HepG2 (cell line): ENCODE data around the gene SESN2. TPM values are rescaled to one million over a fixed set of nuclear protein-coding genes. Genes with fewer than 3 reads are reported as not detected.

Experiments used
- HBP1 ChIP-seq: IDR thresholded peaks from 2 replicates; pipeline ENCODE4 v1.6.1; 2016; ENCODE audit warnings: low read depth, control low read depth
- HNF4G ChIP-seq, 2 experiments: sonication (generic) in 1 of 2; formaldehyde crosslinking in 1 of 2; IDR thresholded peaks; 2 replicates each; pipeline versions ENCODE4 v1.4.0 to v1.6.1; 2011 to 2020; ENCODE audit warnings: borderline replicate concordance in 2 of 2, low read depth in 2 of 2, mild to moderate bottlenecking in 2 of 2, low read length in 1 of 2, missing genetic modification reagents in 1 of 2, moderate library complexity in 1 of 2
- MAFG ChIP-seq: sonication (generic); formaldehyde crosslinking; IDR thresholded peaks from 2 replicates; pipeline ENCODE4 v1.5.1; 2020; ENCODE audit warnings: mild to moderate bottlenecking, missing genetic modification reagents
- MED13 ChIP-seq: sonication (generic); formaldehyde crosslinking; IDR thresholded peaks from 2 replicates; pipeline ENCODE4 v1.5.0; 2020; ENCODE audit warnings: missing genetic modification reagents
- MIXL1 ChIP-seq: IDR thresholded peaks from 2 replicates; pipeline ENCODE4 v1.6.1; 2016
- NFAT5 ChIP-seq: sonication (generic); formaldehyde crosslinking; IDR thresholded peaks from 2 replicates; pipeline ENCODE4 v1.4.0; 2020; ENCODE audit warnings: missing genetic modification reagents
- POGK ChIP-seq: sonication (generic); formaldehyde crosslinking; conservative IDR thresholded peaks from 2 replicates; pipeline ENCODE4 v1.8.0; 2022; ENCODE audit warnings: mild to moderate bottlenecking, moderate library complexity, missing genetic modification reagents
- PRDM10 ChIP-seq: sonication (generic); formaldehyde crosslinking; IDR thresholded peaks from 2 replicates; pipeline ENCODE4 v1.4.0; 2020; ENCODE audit warnings: low read depth, missing genetic modification reagents
- RBM39 ChIP-seq: fragments of 200-400 bp; formaldehyde crosslinking; IDR thresholded peaks from one replicate; pipeline ENCODE4 v1.6.1; 2018; ENCODE audit warnings: antibody characterized with exemption, mild to moderate bottlenecking, low read depth, low read length; ENCODE audit not compliant: poor library complexity, severe bottlenecking
- SIN3B ChIP-seq: fragments of 150-350 bp; IDR thresholded peaks from 2 replicates; pipeline ENCODE4 v1.6.1; 2014; ENCODE audit warnings: low read length
- SRSF4 ChIP-seq: fragments of 200-400 bp; formaldehyde crosslinking; IDR thresholded peaks from one replicate; pipeline ENCODE4 v1.6.1; 2018; ENCODE audit warnings: mild to moderate bottlenecking, low read depth, low read length, moderate library complexity; ENCODE audit not compliant: poor library complexity, severe bottlenecking
- SSRP1 ChIP-seq: IDR thresholded peaks from 2 replicates; pipeline ENCODE4 v1.6.1; 2016; ENCODE audit warnings: control low read depth
- ZBTB38 ChIP-seq: sonication (generic); formaldehyde crosslinking; IDR thresholded peaks from 2 replicates; pipeline ENCODE4 v1.5.1; 2020; ENCODE audit warnings: mild to moderate bottlenecking, missing genetic modification reagents
- ZMYM2 ChIP-seq: sonication (generic); formaldehyde crosslinking; IDR thresholded peaks from 2 replicates; pipeline ENCODE4 v1.8.0; 2022; ENCODE audit warnings: mild to moderate bottlenecking, missing genetic modification reagents
- ZNF292 ChIP-seq: sonication (generic); formaldehyde crosslinking; IDR thresholded peaks from 2 replicates; pipeline ENCODE4 v1.8.1; 2022; ENCODE audit warnings: mild to moderate bottlenecking, low read depth, missing genetic modification reagents, borderline replicate concordance
- ZNF441 ChIP-seq: sonication (generic); formaldehyde crosslinking; IDR thresholded peaks from 2 replicates; pipeline ENCODE4 v1.7.0; 2021; ENCODE audit warnings: missing genetic modification reagents, borderline replicate concordance
- ZNF761 ChIP-seq: sonication (generic); formaldehyde crosslinking; conservative IDR thresholded peaks from 2 replicates; pipeline ENCODE4 v1.4.0; 2020; ENCODE audit warnings: mild to moderate bottlenecking, missing genetic modification reagents
- polyA plus RNA-seq, 8 experiments: library from polyadenylated mRNA; depleted of rRNA in 3 of 8; stranded (reverse) in 7 of 8; unstranded in 1 of 8; fragments of >200 nt; fragmentation: Illumina TruSeq in 4 of 8; extraction: Trizol in 4 of 8; gene quantifications; 2 replicates each; pipeline versions ENCODE4 v1.2.1 to v1.2.3, GENCODE V29; 2011 to 2016; ENCODE audit warnings: low read depth in 4 of 8, missing spikeins in 1 of 8, mixed read lengths in 1 of 8; ENCODE audit not compliant: insufficient read depth in 1 of 8
- total RNA-seq, 5 experiments: library from RNA; depleted of rRNA; stranded (reverse); fragments of >200 nt; fragmentation: Illumina TruSeq; extraction: Trizol; gene quantifications; 2 replicates each; pipeline ENCODE4 v1.2.3, GENCODE V29; 2016; ENCODE audit warnings: low read depth in 1 of 5

Gene SESN2
- total and polyA plus RNA-seq, 2 of the 13 experiments (the other 11 are each of a cell fraction or from before 2014, with no cell fraction given), result 13.2 to 19.1 TPM

GRCh38 chr1:28295936-28296335, 36.6 kb downstream of the SESN2 start (continued):
- TF ChIP-seq ZBTB38 (no peak), SRSF4 (no peak), MED13 (CRISPR knock-in tag) (no peak), ZNF292 (CRISPR knock-in tag) (no peak), SIN3B (no peak), HBP1 (CRISPR knock-in tag) (no peak), MIXL1 (CRISPR knock-in tag) (0 out of 2 replicates have a peak, but pooled peaks have one; percentile 13), SSRP1 (CRISPR knock-in tag) (0 out of 2 replicates have a peak, but pooled peaks have one; percentile 43), ZNF441 (CRISPR knock-in tag) (no peak), ZNF761 (CRISPR knock-in tag) (no peak), MAFG (CRISPR knock-in tag) (no peak), RBM39 (no peak), PRDM10 (CRISPR knock-in tag) (no peak), POGK (CRISPR knock-in tag) (0 out of 2 replicates have a peak, but pooled peaks have one; percentile 20), HNF4G (IDR thresholded peaks at IDR 0.05; ENCODE audit: borderline replicate concordance, low read depth, low read length) (peak; percentile 57; the same call in 1 of the 2 replicates), HNF4G (CRISPR knock-in tag; IDR thresholded peaks at IDR 0.05; ENCODE audit: borderline replicate concordance, low read depth) (no peak; the same call in 1 of the 2 replicates), NFAT5 (no peak), ZMYM2 (peak; percentile 83; the same call in 1 of the 2 replicates)
